H1 (cell line): ENCODE measurements around the gene ZHX3. TPM values are rescaled to one million over a fixed set of nuclear protein-coding genes. Genes with fewer than 3 reads are reported as not detected.

ENCODE experiments used
- CTCF ChIA-PET: fragments of 300-600 bp; sonication (Branson Sonifier 250); formaldehyde crosslinking; loops from one replicate; lab custom pipeline; 2021; ENCODE audit not compliant: partially characterized antibody; lab: Charles Lee
- POLR2A ChIA-PET: fragments of 300-600 bp; sonication (Branson Sonifier 250); formaldehyde crosslinking; loops from one replicate; lab custom pipeline; 2021; ENCODE audit warnings: inconsistent platforms; ENCODE audit not compliant: partially characterized antibody; lab: Charles Lee
- DNase-seq, 2 experiments: peaks; one replicate each; pipeline versions ENCODE4 v3.0.0 to v3.0.0-alpha.2; 2010 to 2022; ENCODE audit warnings: low spot score in 2 of 2, low read depth in 1 of 2, mixed read lengths in 1 of 2
- FAIRE-seq: peaks from 2 replicates; lab custom pipeline; 2011; peaks lifted over from hg19 to GRCh38; lab: Jason Lieb, UNC
- H2AFZ ChIP-seq: 2 replicates; pipeline ENCODE4 v1.8.1; 2012; ENCODE audit warnings: low read length, inconsistent platforms
- H2AK5ac ChIP-seq: 2 replicates; pipeline ENCODE4 v1.6.1; 2013; ENCODE audit warnings: low read depth, low read length
- H2BK120ac ChIP-seq: replicated peaks from 2 replicates; pipeline ENCODE3; 2013; ENCODE audit warnings: low read depth, low read length, inconsistent platforms
- H2BK12ac ChIP-seq: 2 replicates; pipeline ENCODE4 v1.6.1; 2013; ENCODE audit warnings: low read depth, low read length
- H2BK15ac ChIP-seq: 2 replicates; pipeline ENCODE4 v1.6.1; 2013; ENCODE audit warnings: low read length
- H2BK20ac ChIP-seq: 2 replicates; pipeline ENCODE4 v1.6.1; 2013; ENCODE audit warnings: low read length
- H2BK5ac ChIP-seq: 2 replicates; pipeline ENCODE4 v1.6.1; 2013; ENCODE audit warnings: low read depth, low read length
- H3K14ac ChIP-seq: 2 replicates; pipeline ENCODE4 v1.6.1; 2013; ENCODE audit warnings: inconsistent platforms; ENCODE audit not compliant: insufficient read length
- H3K18ac ChIP-seq: 2 replicates; pipeline ENCODE4 v1.6.1; 2013; ENCODE audit warnings: low read length; ENCODE audit errors: extremely low read depth
- H3K23ac ChIP-seq: 2 replicates; pipeline ENCODE4 v1.6.1; 2013; ENCODE audit warnings: inconsistent platforms; ENCODE audit not compliant: insufficient read length
- H3K23me2 ChIP-seq: 2 replicates; pipeline ENCODE4 v1.6.1; 2013; ENCODE audit warnings: low read depth, low read length
- H3K27ac ChIP-seq: 2 replicates; pipeline ENCODE4 v1.6.1; 2011; ENCODE audit warnings: low read depth, low read length, inconsistent platforms
- H3K27me3 ChIP-seq, 4 experiments: replicated peaks in 1 of 4; 1 replicate in 1 of 4; 2 replicates in 3 of 4; pipeline versions ENCODE4 v1.6.1 to v1.8.1; 2011 to 2013; ENCODE audit warnings: low read length in 3 of 4, mild to moderate bottlenecking in 3 of 4, inconsistent platforms in 2 of 4, mixed read lengths in 2 of 4, moderate library complexity in 1 of 4; ENCODE audit not compliant: control insufficient read depth in 3 of 4, insufficient read depth in 3 of 4; ENCODE audit errors: extremely low read depth in 1 of 4
- H3K36me3 ChIP-seq, 4 experiments: 2 replicates each; pipeline versions ENCODE4 v1.6.1 to v1.8.1; 2011 to 2013; ENCODE audit warnings: mild to moderate bottlenecking in 4 of 4, low read length in 3 of 4, moderate library complexity in 2 of 4, control low read depth in 1 of 4, inconsistent platforms in 1 of 4; ENCODE audit not compliant: insufficient read depth in 4 of 4, control insufficient read depth in 2 of 4
- H3K4ac ChIP-seq: replicated peaks from 2 replicates; pipeline ENCODE3; 2013; ENCODE audit warnings: low read length, low read depth, mixed read lengths, inconsistent platforms; ENCODE audit not compliant: insufficient read length
- H3K4me1 ChIP-seq, 4 experiments: replicated peaks in 1 of 4; 1 replicate in 1 of 4; 2 replicates in 3 of 4; pipeline versions ENCODE4 v1.6.1 to v1.8.1; 2011 to 2013; ENCODE audit warnings: low read length in 3 of 4, inconsistent platforms in 2 of 4, mixed read lengths in 1 of 4; ENCODE audit not compliant: insufficient read depth in 4 of 4, control insufficient read depth in 3 of 4
- H3K4me2 ChIP-seq, 2 experiments: 2 replicates each; pipeline versions ENCODE4 v1.6.1 to v1.8.1; 2011 to 2013; ENCODE audit warnings: low read depth in 2 of 2, low read length in 2 of 2, control low read depth in 1 of 2, inconsistent platforms in 1 of 2, mild to moderate bottlenecking in 1 of 2; ENCODE audit not compliant: insufficient read depth in 1 of 2
- H3K4me3 ChIP-seq, 4 experiments: fragments of 200-600, 300-600 bp in 1 of 4; sonication (generic), shearing (Covaris generic), sonication (Bioruptor Twin) in 1 of 4; 2 replicates each; pipeline versions ENCODE4 v1.5.1 to v1.8.1; 2011 to 2016; ENCODE audit warnings: low read length in 4 of 4, low read depth in 3 of 4, control low read depth in 2 of 4, inconsistent platforms in 2 of 4, mild to moderate bottlenecking in 2 of 4, mixed read lengths in 1 of 4, moderate library complexity in 1 of 4; ENCODE audit not compliant: insufficient read depth in 2 of 4; ENCODE audit errors: extremely low read depth in 1 of 4
- H3K56ac ChIP-seq: replicated peaks from 2 replicates; pipeline ENCODE3; 2013; ENCODE audit warnings: low read depth, mild to moderate bottlenecking, mixed read lengths, low read length, inconsistent platforms; ENCODE audit not compliant: insufficient read length
- H3K79me1 ChIP-seq: 2 replicates; pipeline ENCODE4 v1.6.1; 2013; ENCODE audit warnings: low read depth, low read length, control low read depth
- H3K79me2 ChIP-seq, 2 experiments: 2 replicates each; pipeline versions ENCODE4 v1.6.1 to v1.8.1; 2012 to 2013; ENCODE audit warnings: low read length in 2 of 2, mild to moderate bottlenecking in 2 of 2, inconsistent platforms in 1 of 2; ENCODE audit not compliant: insufficient read depth in 2 of 2, control insufficient read depth in 1 of 2
- H3K9ac ChIP-seq, 4 experiments: replicated peaks in 1 of 4; 1 replicate in 1 of 4; 2 replicates in 3 of 4; pipeline versions ENCODE4 v1.6.1 to v1.8.1; 2011 to 2013; ENCODE audit warnings: low read depth in 3 of 4, low read length in 3 of 4, control low read depth in 2 of 4, mild to moderate bottlenecking in 2 of 4, moderate library complexity in 2 of 4, inconsistent platforms in 1 of 4; ENCODE audit errors: extremely low read depth in 1 of 4
- H3K9me3 ChIP-seq, 2 experiments: 2 replicates each; pipeline versions ENCODE4 v1.6.1 to v1.8.1; 2012 to 2013; ENCODE audit warnings: mild to moderate bottlenecking in 2 of 2, moderate library complexity in 2 of 2, control low read depth in 1 of 2, inconsistent platforms in 1 of 2, low read depth in 1 of 2, low read length in 1 of 2, mixed read lengths in 1 of 2; ENCODE audit not compliant: insufficient read depth in 2 of 2
- H4K20me1 ChIP-seq, 2 experiments: replicated peaks in 1 of 2; 2 replicates each; pipeline versions ENCODE3 to v1.8.1; 2011 to 2013; ENCODE audit warnings: inconsistent platforms in 2 of 2, low read length in 2 of 2, mild to moderate bottlenecking in 1 of 2; ENCODE audit not compliant: insufficient read depth in 2 of 2, control insufficient read depth in 1 of 2
- H4K5ac ChIP-seq: 2 replicates; pipeline ENCODE4 v1.6.1; 2013; ENCODE audit warnings: low read length, low read depth, mixed read lengths, inconsistent platforms; ENCODE audit not compliant: insufficient read length
- H4K8ac ChIP-seq: 2 replicates; pipeline ENCODE4 v1.8.0; 2013; ENCODE audit warnings: mild to moderate bottlenecking, moderate library complexity, low read length, inconsistent platforms; ENCODE audit not compliant: insufficient read depth; ENCODE audit errors: extremely low read depth
- H4K91ac ChIP-seq: replicated peaks from 2 replicates; pipeline ENCODE3; 2013; ENCODE audit warnings: low read length, mixed read lengths, inconsistent platforms; ENCODE audit not compliant: insufficient read length
- GABPA ChIP-seq: IDR thresholded peaks from 2 replicates; pipeline ENCODE4 v1.6.1; 2011; ENCODE audit warnings: mild to moderate bottlenecking, low read length, moderate library complexity, borderline replicate concordance; ENCODE audit not compliant: insufficient read depth
- GTF2F1 ChIP-seq: IDR thresholded peaks from 2 replicates; pipeline ENCODE4 v1.6.1; 2012; ENCODE audit warnings: low read depth, low read length, improper control_type of control experiment, borderline replicate concordance
- KDM1A ChIP-seq: fragments of 200-600, 300-600 bp; sonication (generic); IDR thresholded peaks from 2 replicates; pipeline ENCODE4 v1.7.1; 2016; ENCODE audit warnings: mild to moderate bottlenecking, low read length, borderline replicate concordance
- RXRA ChIP-seq: IDR thresholded peaks from 2 replicates; pipeline ENCODE4 v1.6.1; 2011; ENCODE audit warnings: low read depth, mild to moderate bottlenecking, low read length, moderate library complexity; ENCODE audit not compliant: insufficient read depth
- SUZ12 ChIP-seq: fragments of 200-600 bp; sonication (generic); IDR thresholded peaks from 2 replicates; pipeline ENCODE4 v1.6.1; 2012; ENCODE audit warnings: mild to moderate bottlenecking, inconsistent platforms, low read length, moderate library complexity, mixed read lengths
- TAF7 ChIP-seq: optimal IDR thresholded peaks from 2 replicates; pipeline ENCODE3; 2011; ENCODE audit warnings: low read depth, mild to moderate bottlenecking, inconsistent platforms, low read length, moderate library complexity, borderline replicate concordance
- WGBS, 2 experiments: shearing (Covaris generic) in 1 of 2; methylation state at CpG; one replicate each; pipeline versions ENCODE4 v1.1.6 to v1.1.7; 2013 to 2015; ENCODE audit warnings: low lambda C conversion rate in 2 of 2, mixed read lengths in 2 of 2, inconsistent platforms in 1 of 2, low coverage in 1 of 2, missing lambda C conversion rate in 1 of 2; ENCODE audit not compliant: insufficient replicate concordance in 2 of 2, insufficient coverage in 1 of 2, insufficient read length in 1 of 2; ENCODE audit errors: extremely low coverage in 1 of 2, missing lambda C conversion rate in 1 of 2; 5-methylcytosine and 5-hydroxymethylcytosine counted together
- polyA plus RNA-seq, 7 experiments: library from polyadenylated mRNA; depleted of rRNA in 3 of 7; stranded (reverse) in 5 of 7; unstranded in 2 of 7; fragments of >200 nt in 5 of 7; fragments of 200-250 nt in 2 of 7; gene quantifications; 1 replicate in 5 of 7; 2 replicates in 1 of 7; 4 replicates in 1 of 7; pipeline versions ENCODE4 v1.2.1 to v1.2.3, GENCODE V29; 2011 to 2013; ENCODE audit warnings: missing spikeins in 2 of 7, mixed read lengths in 2 of 7
- total RNA-seq: library from RNA; stranded (reverse); fragmentation: NEBNext Ultra II Directional; extraction: Animal tissue kit (Norgen Biotek cat#: 25700); gene quantifications from 2 replicates; pipeline ENCODE4 v1.2.1, GENCODE V29; 2021

Gene ZHX3
- total and polyA plus RNA-seq, 2 of the 8 experiments (the other 6 are each of a cell fraction or from before 2014, with no cell fraction given): 1.00 to 7.8 TPM

- Histone ChIP-seq H2BK15ac (no peak overlapping the region), H3K56ac (no peak overlapping the region), H3K4ac (no peak overlapping the region), H3K27me3 (no peaks in the 10 kb centered on the region), H3K18ac (no peak overlapping the region), H3K9ac (no peak overlapping the region), H2BK12ac (no peak overlapping the region), H4K5ac (no peak overlapping the region), H3K27ac (no peak overlapping the region), H3K9me3 (no peaks in the 10 kb centered on the region), H3K23me2 (no peaks in the 10 kb centered on the region), H4K8ac (no peak overlapping the region), H2BK20ac (no peak overlapping the region), H4K20me1 (peaks cover 17% of the 10 kb centered on the region in 2 experiments), H2BK5ac (no peak overlapping the region), H3K23ac (no peak overlapping the region), H3K4me3 (no peak overlapping the region), H3K36me3 (peaks cover 36 to 71% (median 58%) of the 10 kb centered on the region in 4 experiments), H2AFZ (no peak overlapping the region), H2AK5ac (no peak overlapping the region), H3K79me1 (no peaks in the 10 kb centered on the region; the same call in 1 of the 2 replicates), H2BK120ac (no peak overlapping the region), H3K14ac (no peak overlapping the region), H4K91ac (no peak overlapping the region), H3K4me2 (no peak overlapping the region), H3K4me1 (peaks cover 0 to 4% (median 0%) of the 10 kb centered on the region in 4 experiments; a peak in 1 of 7 replicates), H3K79me2 (no peaks in the 10 kb centered on the region)
- ChIA-PET CTCF (interaction anchor here (1.2 to 7.3 kb wide), 20 partner anchors 8 to 236 kb away, joined by 3 to 112 read pairs (median 6); partner anchors contain the start of gene LPIN3), POLR2A (interaction anchor here (1.0 kb wide), 1 partner anchor 15 kb away, joined by 3 read pairs; no protein-coding TSS in a partner anchor)
- WGBS, 2 experiments: 96% methylated on average over 10 of the region's 13 CpGs; no CpG with 5 or more reads in 1 of the 2 experiments
- DNase-seq (peak in 1 of 2 experiments; percentile 17), FAIRE-seq (no peak)
- no peak for TF ChIP-seq KDM1A
- no peak for TF ChIP-seq GABPA
- no peak for TF ChIP-seq TAF7
- no peak for TF ChIP-seq SUZ12
- TF ChIP-seq GTF2F1: no peak
- no peak for TF ChIP-seq RXRA
Observed at GRCh38 chr20:41173791-41174341, 143.7 kb downstream of the ZHX3 start.
